Upper lobe of left lung (tissue), 6 donors: ENCODE measurements around the gene DNAH3. TPM values are rescaled to one million over a fixed set of nuclear protein-coding genes. Genes with fewer than 3 reads are reported as not detected.

Source experiments
- ATAC-seq, 2 donors: fragments of 200-7000 bp; cut with Tn5 transposase; one replicate each; pipeline ENCODE4 v1.9.1; 2022; ENCODE audit warnings: mild to moderate bottlenecking in 2 of 2, moderate library complexity in 2 of 2; ENCODE audit not compliant: low FRiP score in 2 of 2
- DNase-seq, 2 donors: peaks; one replicate each; pipeline ENCODE4 v3.0.0-alpha.2; 2019 to 2020
- H3K27ac ChIP-seq, 4 donors: fragments of 200-600 bp; sonication (generic); one replicate each; pipeline ENCODE4 v1.5.1; 2016 to 2019
- H3K27me3 ChIP-seq, 4 donors: fragments of 200-600 bp; sonication (generic); one replicate each; pipeline ENCODE4 v1.5.1; 2017 to 2019
- H3K36me3 ChIP-seq, 4 donors: fragments of 200-600 bp; sonication (generic); one replicate each; pipeline ENCODE4 v1.5.1; 2016 to 2019
- H3K4me1 ChIP-seq, 4 donors: fragments of 200-600 bp; sonication (generic); one replicate each; pipeline ENCODE4 v1.5.1; 2018 to 2019
- H3K4me3 ChIP-seq, 4 donors: fragments of 200-600 bp; sonication (generic); one replicate each; pipeline ENCODE4 v1.5.1; 2017 to 2019; ENCODE audit warnings: mild to moderate bottlenecking in 2 of 4, moderate library complexity in 1 of 4
- H3K9me3 ChIP-seq, 4 donors: fragments of 200-600 bp; sonication (generic); one replicate each; pipeline ENCODE4 v1.5.1; 2018 to 2019
- EP300 ChIP-seq, 4 donors: sonication (generic); formaldehyde crosslinking; IDR thresholded peaks; one replicate each; pipeline ENCODE4 v1.5.1; 2017; ENCODE audit warnings: antibody characterized with exemption in 4 of 4, control low read depth in 2 of 4
- POLR2A ChIP-seq, 4 donors: fragments of 450-650 bp; IDR thresholded peaks; one replicate each; pipeline ENCODE4 v1.5.1; 2016 to 2017; ENCODE audit warnings: antibody characterized with exemption in 4 of 4, mild to moderate bottlenecking in 2 of 4
- POLR2AphosphoS5 ChIP-seq, 2 donors: sonication (generic); formaldehyde crosslinking; IDR thresholded peaks; one replicate each; pipeline ENCODE4 v1.5.1; 2017; ENCODE audit warnings: antibody characterized with exemption in 2 of 2
- WGBS, 2 donors: methylation state at CpG; one replicate each; pipeline ENCODE4 v1.1.5; 2017 to 2018; 5-methylcytosine and 5-hydroxymethylcytosine counted together
- total RNA-seq, 6 donors: library from RNA; depleted of rRNA in 4 of 6; stranded (reverse); fragments of >200 nt in 4 of 6; gene quantifications; one replicate each; pipeline versions ENCODE4 v1.1.0 to v1.2.1, GENCODE V29; 2016 to 2021
- TF ChIP-seq, protein P1 (sequence below), 6 experiments: fragments of 450-650 bp in 4 of 6; fragments of 200-600 bp in 2 of 6; sonication (generic) in 2 of 6; IDR thresholded peaks; one replicate each; pipeline ENCODE4 v1.5.1; 2016 to 2019; ENCODE audit warnings: antibody characterized with exemption in 6 of 6
- donor health status: DM: no; HTN: no; CAD: no; lungs with moderate emphysema.
- donor health status: DM: no; HTN: yes; CAD: no; lungs with severe emphysema.

DNAH3 gene
- total RNA-seq, 6 donors from 2014 or later: 0.23 to 48.1 (median 4.8) TPM

DNA sequence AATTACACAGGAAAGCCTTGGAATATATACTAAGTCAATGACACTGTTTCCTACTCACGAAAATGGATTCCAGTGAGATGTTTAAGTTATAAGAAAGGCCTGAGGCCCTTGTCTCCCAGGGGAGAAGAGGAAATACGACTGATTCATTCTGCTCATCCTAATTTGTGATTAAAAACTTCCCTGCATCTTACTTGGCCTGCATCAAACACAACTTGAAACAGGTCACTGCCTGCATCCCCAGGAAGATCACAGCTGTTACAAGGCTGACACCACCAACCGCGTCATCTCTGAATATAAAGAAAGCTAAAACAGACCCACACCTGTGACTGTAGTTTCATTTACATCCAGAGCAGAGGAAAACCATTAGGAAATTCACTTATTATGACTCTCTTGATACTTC is 121.9 kb downstream of the DNAH3 start:
- ATAC-seq (no peak), DNase-seq (no peak)
- WGBS, 2 donors: 81% methylated on average over 4 of the region's 4 CpGs
- H3K9me3 ChIP-seq: no peaks in the 10 kb centered on the region
- H3K4me3 ChIP-seq: no peak overlapping the region
- H3K36me3 ChIP-seq: no peaks in the 10 kb centered on the region
- no peaks in the 10 kb centered on the region for H3K27me3 ChIP-seq
- no peak for TF ChIP-seq POLR2A (IDR thresholded peaks at IDR 0.05)
- no peak for TF ChIP-seq POLR2AphosphoS5 (IDR thresholded peaks at IDR 0.05)
- no peaks in the 10 kb centered on the region for H3K4me1 ChIP-seq
- no peak overlapping the region for H3K27ac ChIP-seq

DNA sequence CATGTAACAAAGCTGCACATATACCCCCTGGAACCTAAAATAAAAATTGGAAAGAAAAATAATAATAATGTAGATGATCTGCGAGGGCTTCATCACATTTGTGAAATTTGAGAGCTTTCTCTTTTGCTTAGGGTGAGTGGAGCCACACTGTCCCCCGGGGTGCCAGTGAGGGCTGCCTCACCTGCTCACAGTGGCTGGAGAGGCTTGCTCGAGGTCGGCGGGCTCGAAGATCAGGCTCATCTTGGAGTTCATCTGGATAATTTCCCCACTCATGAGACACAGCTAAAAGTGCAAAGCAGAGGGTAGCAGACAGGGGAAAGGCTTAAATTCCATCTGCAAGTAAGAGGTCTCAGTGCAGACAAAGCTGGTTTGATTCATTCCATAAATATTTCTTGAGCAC is 123.8 kb downstream of the DNAH3 start:
- TF ChIP-seq POLR2A (IDR thresholded peaks at IDR 0.05) (no peak), EP300 (IDR thresholded peaks at IDR 0.05) (no peak), POLR2AphosphoS5 (IDR thresholded peaks at IDR 0.05) (no peak)
- TF ChIP-seq, protein P1, sequence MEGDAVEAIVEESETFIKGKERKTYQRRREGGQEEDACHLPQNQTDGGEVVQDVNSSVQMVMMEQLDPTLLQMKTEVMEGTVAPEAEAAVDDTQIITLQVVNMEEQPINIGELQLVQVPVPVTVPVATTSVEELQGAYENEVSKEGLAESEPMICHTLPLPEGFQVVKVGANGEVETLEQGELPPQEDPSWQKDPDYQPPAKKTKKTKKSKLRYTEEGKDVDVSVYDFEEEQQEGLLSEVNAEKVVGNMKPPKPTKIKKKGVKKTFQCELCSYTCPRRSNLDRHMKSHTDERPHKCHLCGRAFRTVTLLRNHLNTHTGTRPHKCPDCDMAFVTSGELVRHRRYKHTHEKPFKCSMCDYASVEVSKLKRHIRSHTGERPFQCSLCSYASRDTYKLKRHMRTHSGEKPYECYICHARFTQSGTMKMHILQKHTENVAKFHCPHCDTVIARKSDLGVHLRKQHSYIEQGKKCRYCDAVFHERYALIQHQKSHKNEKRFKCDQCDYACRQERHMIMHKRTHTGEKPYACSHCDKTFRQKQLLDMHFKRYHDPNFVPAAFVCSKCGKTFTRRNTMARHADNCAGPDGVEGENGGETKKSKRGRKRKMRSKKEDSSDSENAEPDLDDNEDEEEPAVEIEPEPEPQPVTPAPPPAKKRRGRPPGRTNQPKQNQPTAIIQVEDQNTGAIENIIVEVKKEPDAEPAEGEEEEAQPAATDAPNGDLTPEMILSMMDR (IDR thresholded peaks at IDR 0.05): no peak
- WGBS, 2 donors: 88 to 91% methylated on average over 6 of the region's 6 CpGs
- Histone ChIP-seq H3K27me3 (no peaks in the 10 kb centered on the region), H3K4me3 (no peak overlapping the region), H3K36me3 (no peaks in the 10 kb centered on the region), H3K27ac (no peak overlapping the region), H3K9me3 (no peaks in the 10 kb centered on the region), H3K4me1 (no peaks in the 10 kb centered on the region)
- no peak for ATAC-seq
- no peak for DNase-seq

DNA sequence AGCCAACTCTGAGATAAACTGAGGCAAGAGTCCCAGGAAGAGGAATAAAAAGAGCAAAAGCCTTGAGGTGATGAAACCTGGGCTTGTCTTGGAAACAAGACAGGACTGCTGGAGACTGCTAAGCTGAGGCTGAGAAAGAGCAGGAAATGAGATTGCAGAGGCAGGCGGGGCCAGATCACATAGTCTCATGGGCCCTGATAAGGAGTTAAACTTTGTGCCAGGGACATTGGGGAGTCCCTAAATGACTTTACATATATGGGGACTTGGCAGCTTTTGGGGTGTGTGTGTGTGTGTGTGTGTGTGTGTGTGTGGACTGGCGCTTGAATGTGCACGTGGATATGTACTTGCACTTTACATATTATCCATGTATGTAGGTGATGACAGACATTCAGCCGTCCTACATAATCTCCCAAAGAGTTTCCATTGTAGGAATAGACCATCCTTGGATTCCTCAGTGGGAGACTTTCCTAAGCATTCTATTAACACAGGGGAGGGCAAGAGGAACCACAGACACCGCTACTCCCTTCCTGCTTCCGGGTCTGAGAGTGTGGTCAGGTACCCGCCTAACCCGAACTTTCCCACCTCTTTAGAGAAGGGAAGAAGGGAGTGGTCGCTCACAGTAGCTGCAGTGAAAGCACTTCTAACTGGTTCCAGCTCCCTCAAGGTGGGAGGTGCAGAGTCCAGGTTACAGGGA is 127.0 kb downstream of the DNAH3 start:
- no peak overlapping the region for H3K4me3 ChIP-seq
- no peaks in the 10 kb centered on the region for H3K27me3 ChIP-seq
- ATAC-seq (no peak), DNase-seq (no peak)
- TF ChIP-seq EP300 (IDR thresholded peaks at IDR 0.05): no peak
- TF ChIP-seq POLR2AphosphoS5 (IDR thresholded peaks at IDR 0.05): no peak
- TF ChIP-seq POLR2A (IDR thresholded peaks at IDR 0.05): no peak
- TF ChIP-seq, protein P1 (IDR thresholded peaks at IDR 0.05): no peak
- 68 to 76% methylated on average over 9 of the region's 9 CpGs for WGBS, 2 donors
- H3K36me3 ChIP-seq: no peaks in the 10 kb centered on the region
- H3K4me1 ChIP-seq: no peaks in the 10 kb centered on the region
- H3K9me3 ChIP-seq: no peaks in the 10 kb centered on the region
- H3K27ac ChIP-seq: no peak overlapping the region

DNA sequence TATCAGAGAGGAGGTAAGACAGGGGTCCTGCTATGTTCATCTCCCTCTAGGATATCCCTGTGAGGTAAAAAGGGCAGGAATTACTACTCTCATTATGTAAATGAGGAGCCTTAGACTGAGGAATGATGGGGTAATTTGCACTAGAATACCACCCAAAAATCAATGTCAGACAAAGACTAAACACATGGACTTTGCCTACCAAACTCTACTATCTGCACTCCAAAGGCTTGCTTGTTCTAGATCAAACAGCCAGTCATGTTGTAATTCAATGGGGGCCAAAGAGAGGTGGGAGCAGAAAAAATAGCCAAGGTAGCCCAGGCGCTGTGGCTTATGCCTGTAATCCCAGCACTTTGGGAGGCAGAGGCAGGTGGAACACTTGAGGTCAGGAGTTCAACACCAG is 129.3 kb downstream of the DNAH3 start:
- Histone ChIP-seq H3K27me3 (no peaks in the 10 kb centered on the region), H3K4me1 (no peaks in the 10 kb centered on the region), H3K27ac (no peak overlapping the region), H3K4me3 (no peak overlapping the region), H3K9me3 (no peaks in the 10 kb centered on the region), H3K36me3 (no peaks in the 10 kb centered on the region)
- ATAC-seq (no peak), DNase-seq (no peak)
- TF ChIP-seq, protein P1 (IDR thresholded peaks at IDR 0.05): no peak
- no peak for TF ChIP-seq EP300 (IDR thresholded peaks at IDR 0.05)
- 94 to 95% methylated on average over 1 of the region's 1 CpG for WGBS, 2 donors

DNA sequence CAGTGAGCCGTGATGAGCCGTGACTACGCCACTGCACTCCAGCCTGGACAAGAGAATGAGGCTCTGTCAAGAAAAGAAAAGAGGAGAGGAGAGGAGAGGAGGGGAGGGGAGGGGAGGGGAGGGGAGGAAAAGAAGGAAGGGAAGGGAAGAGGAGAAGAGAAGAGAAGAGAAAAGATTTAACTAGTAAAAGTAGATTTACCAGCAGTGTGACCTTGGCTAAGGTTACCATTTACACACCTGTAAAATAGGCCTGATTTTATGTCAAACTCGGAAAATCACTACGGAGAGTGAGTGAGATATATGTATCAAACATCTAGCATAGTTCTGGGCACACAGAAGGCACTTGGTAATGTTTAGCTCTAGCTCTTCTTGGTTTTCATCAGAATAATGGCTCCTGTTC is 140.8 kb downstream of the DNAH3 start:
- H3K4me3 ChIP-seq: no peak overlapping the region
- H3K4me1 ChIP-seq: no peaks in the 10 kb centered on the region
- no peaks in the 10 kb centered on the region for H3K36me3 ChIP-seq
- peaks cover 0 to 5% (median 2%) of the 10 kb centered on the region in 4 donors for H3K9me3 ChIP-seq
- WGBS, 2 donors: 92 to 97% methylated on average over 5 of the region's 5 CpGs
- no peaks in the 10 kb centered on the region for H3K27me3 ChIP-seq
- TF ChIP-seq, protein P1 (IDR thresholded peaks at IDR 0.05): no peak
- no peak for TF ChIP-seq POLR2AphosphoS5 (IDR thresholded peaks at IDR 0.05)
- no peak for TF ChIP-seq POLR2A (IDR thresholded peaks at IDR 0.05)
- TF ChIP-seq EP300 (IDR thresholded peaks at IDR 0.05): no peak
- DNase-seq: no peak
- no peak for ATAC-seq
- no peak overlapping the region for H3K27ac ChIP-seq
